Ascending aorta (tissue), 2 donors: ENCODE results near the gene PDS5B. TPM values are rescaled to one million over a fixed set of nuclear protein-coding genes. Genes with fewer than 3 reads are reported as not detected.
"Not testable (repeated sequence)": the region's sequence is repeated elsewhere in the genome, so short reads cannot be mapped to it uniquely, and the experiment has no call there.

Experiments used
- DNase-seq, 2 donors: peaks; one replicate each; pipeline ENCODE4 v3.0.0-alpha.2; 2019; ENCODE audit warnings: low spot score in 2 of 2
- H3K27ac ChIP-seq, 2 donors: fragments of 200-600 bp; sonication (generic); one replicate each; pipeline ENCODE4 v1.5.1; 2016 to 2017; ENCODE audit warnings: mild to moderate bottlenecking in 1 of 2
- H3K27me3 ChIP-seq: fragments of 200-600 bp; sonication (generic); one replicate; pipeline ENCODE4 v1.5.1; 2017
- H3K36me3 ChIP-seq, 2 donors: fragments of 200-600 bp; sonication (generic); one replicate each; pipeline ENCODE4 v1.5.1; 2016
- H3K4me1 ChIP-seq, 2 donors: fragments of 200-600 bp; sonication (generic); one replicate each; pipeline ENCODE4 v1.5.1; 2016 to 2017; ENCODE audit warnings: mild to moderate bottlenecking in 1 of 2
- H3K4me3 ChIP-seq, 2 donors: fragments of 200-600 bp; sonication (generic); one replicate each; pipeline ENCODE4 v1.5.1; 2016 to 2017; ENCODE audit warnings: mild to moderate bottlenecking in 1 of 2
- H3K9me3 ChIP-seq, 2 donors: fragments of 200-600 bp; sonication (generic); one replicate each; pipeline ENCODE4 v1.5.1; 2016
- CTCF ChIP-seq, 3 experiments: fragments of 200-600 bp in 2 of 3; fragments of 450-650 bp in 1 of 3; sonication (generic) in 2 of 3; IDR thresholded peaks; one replicate each; pipeline ENCODE4 v1.5.1; 2016 to 2019; ENCODE audit warnings: antibody characterized with exemption in 3 of 3, mild to moderate bottlenecking in 1 of 3, moderate library complexity in 1 of 3
- intact Hi-C: fragments of 100-400 bp; cut with DNase I; formaldehyde crosslinking; loops from one replicate; pipeline ENCODE4 v1.15.1; 2023
- total RNA-seq: library from RNA; depleted of rRNA; stranded (reverse); fragments of >200 nt; gene quantifications from one replicate; pipeline ENCODE4 v1.1.0, GENCODE V29; 2016

PDS5B gene
- total RNA-seq, 1 donor from 2014 or later: 31.0 TPM

GRCh38 chr13:32542221-32542620 is 44.0 kb upstream of the PDS5B start:
- Histone ChIP-seq H3K27me3 (no peaks in the 10 kb centered on the region), H3K4me3 (no peak overlapping the region), H3K36me3 (no peaks in the 10 kb centered on the region), H3K4me1 (peaks cover 0 to 2% of the 10 kb centered on the region in 2 donors), H3K27ac (no peak overlapping the region), H3K9me3 (no peaks in the 10 kb centered on the region)
- intact Hi-C loops: no loop called here
- TF ChIP-seq CTCF (IDR thresholded peaks at IDR 0.05): no peak
- DNase-seq: no peak

GRCh38 chr13:32545083-32545482 is 41.2 kb upstream of the PDS5B start:
- no peak for TF ChIP-seq CTCF (IDR thresholded peaks at IDR 0.05)
- intact Hi-C loops: no loop called here

GRCh38 chr13:32548837-32549236 is 37.4 kb upstream of the PDS5B start:
- no peaks in the 10 kb centered on the region for H3K36me3 ChIP-seq

More at GRCh38 chr13:32545083-32545482, 41.2 kb upstream of the PDS5B start:
- no peak for DNase-seq
- H3K27ac ChIP-seq: no peak overlapping the region
- no peak overlapping the region for H3K4me3 ChIP-seq
- H3K27me3 ChIP-seq: no peaks in the 10 kb centered on the region
- no peaks in the 10 kb centered on the region for H3K36me3 ChIP-seq
- no peaks in the 10 kb centered on the region for H3K4me1 ChIP-seq
- H3K9me3 ChIP-seq: no peaks in the 10 kb centered on the region

GRCh38 chr13:32549788-32550187 is 36.5 kb upstream of the PDS5B start:
- DNase-seq: no peak
- TF ChIP-seq CTCF (IDR thresholded peaks at IDR 0.05): no peak
- no peaks in the 10 kb centered on the region for H3K27me3 ChIP-seq
- no peak overlapping the region for H3K4me3 ChIP-seq
- H3K27ac ChIP-seq: no peak overlapping the region
- no peaks in the 10 kb centered on the region for H3K36me3 ChIP-seq
- intact Hi-C loops: no loop called here
- no peaks in the 10 kb centered on the region for H3K4me1 ChIP-seq
- H3K9me3 ChIP-seq: no peaks in the 10 kb centered on the region

More at GRCh38 chr13:32548837-32549236, 37.4 kb upstream of the PDS5B start:
- H3K9me3 ChIP-seq: no peaks in the 10 kb centered on the region
- DNase-seq: no peak
- no peak overlapping the region for H3K4me3 ChIP-seq
- no peaks in the 10 kb centered on the region for H3K4me1 ChIP-seq
- H3K27ac ChIP-seq: no peak overlapping the region
- H3K27me3 ChIP-seq: no peaks in the 10 kb centered on the region
- no peak for TF ChIP-seq CTCF (IDR thresholded peaks at IDR 0.05)
- intact Hi-C loops: no loop called here

GRCh38 chr13:32553720-32554119 is 32.5 kb upstream of the PDS5B start:
- Histone ChIP-seq H3K27ac (no peak overlapping the region), H3K4me3 (no peak overlapping the region), H3K36me3 (no peaks in the 10 kb centered on the region), H3K9me3 (no peaks in the 10 kb centered on the region), H3K4me1 (no peaks in the 10 kb centered on the region), H3K27me3 (no peaks in the 10 kb centered on the region)
- intact Hi-C loops: no loop called here
- TF ChIP-seq CTCF (IDR thresholded peaks at IDR 0.05): no peak
- DNase-seq: no peak

GRCh38 chr13:32555613-32556012 is 30.6 kb upstream of the PDS5B start:
- no peaks in the 10 kb centered on the region for H3K4me1 ChIP-seq
- intact Hi-C loops: no loop called here
- no peak overlapping the region for H3K4me3 ChIP-seq
- TF ChIP-seq CTCF (IDR thresholded peaks at IDR 0.05): no peak
- H3K27ac ChIP-seq: no peak overlapping the region
- H3K27me3 ChIP-seq: no peaks in the 10 kb centered on the region
- no peak for DNase-seq
- no peaks in the 10 kb centered on the region for H3K36me3 ChIP-seq
- no peaks in the 10 kb centered on the region for H3K9me3 ChIP-seq

- intact Hi-C loops, DNase-seq, H3K4me1 ChIP-seq, H3K36me3 ChIP-seq, H3K27me3 ChIP-seq, H3K27ac ChIP-seq, H3K4me3 ChIP-seq: not testable (repeated sequence)
- peaks cover 0 to 12% of the 10 kb centered on the region in 2 donors for H3K9me3 ChIP-seq
Measured at GRCh38 chr13:32560842-32561241, 25.4 kb upstream of the PDS5B start.

GRCh38 chr13:32575687-32576086 is 10.6 kb upstream of the PDS5B start:
- H3K27ac ChIP-seq, intact Hi-C loops, H3K9me3 ChIP-seq, H3K27me3 ChIP-seq, H3K4me1 ChIP-seq, H3K36me3 ChIP-seq, H3K4me3 ChIP-seq, DNase-seq: not testable (repeated sequence)
